GM10266 (cell line): ENCODE measurements around the gene ZNF428.

Experiments
- DNase-seq: peaks from one replicate; pipeline ENCODE4 v3.0.0; 2012; ENCODE audit errors: extremely low spot score
- TF ChIP-seq, protein P1 (sequence below): IDR thresholded peaks from 2 replicates; pipeline ENCODE4 v1.5.1; 2012; ENCODE audit warnings: mild to moderate bottlenecking, low read depth; ENCODE audit not compliant: control insufficient read depth, insufficient read depth; ENCODE audit errors: missing control alignments

ZNF428 gene

GRCh38 chr19:43586346-43586745 lies 33.1 kb downstream of the ZNF428 start:
- no peak for DNase-seq
- TF ChIP-seq, protein P1, sequence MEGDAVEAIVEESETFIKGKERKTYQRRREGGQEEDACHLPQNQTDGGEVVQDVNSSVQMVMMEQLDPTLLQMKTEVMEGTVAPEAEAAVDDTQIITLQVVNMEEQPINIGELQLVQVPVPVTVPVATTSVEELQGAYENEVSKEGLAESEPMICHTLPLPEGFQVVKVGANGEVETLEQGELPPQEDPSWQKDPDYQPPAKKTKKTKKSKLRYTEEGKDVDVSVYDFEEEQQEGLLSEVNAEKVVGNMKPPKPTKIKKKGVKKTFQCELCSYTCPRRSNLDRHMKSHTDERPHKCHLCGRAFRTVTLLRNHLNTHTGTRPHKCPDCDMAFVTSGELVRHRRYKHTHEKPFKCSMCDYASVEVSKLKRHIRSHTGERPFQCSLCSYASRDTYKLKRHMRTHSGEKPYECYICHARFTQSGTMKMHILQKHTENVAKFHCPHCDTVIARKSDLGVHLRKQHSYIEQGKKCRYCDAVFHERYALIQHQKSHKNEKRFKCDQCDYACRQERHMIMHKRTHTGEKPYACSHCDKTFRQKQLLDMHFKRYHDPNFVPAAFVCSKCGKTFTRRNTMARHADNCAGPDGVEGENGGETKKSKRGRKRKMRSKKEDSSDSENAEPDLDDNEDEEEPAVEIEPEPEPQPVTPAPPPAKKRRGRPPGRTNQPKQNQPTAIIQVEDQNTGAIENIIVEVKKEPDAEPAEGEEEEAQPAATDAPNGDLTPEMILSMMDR: no peak

- TF ChIP-seq, protein P1: no peak
- DNase-seq: no peak
Measured at GRCh38 chr19:43584484-43584883, 34.9 kb downstream of the ZNF428 start.

- TF ChIP-seq, protein P1: no peak
- no peak for DNase-seq
Measured at GRCh38 chr19:43582495-43582894, 36.9 kb downstream of the ZNF428 start.

DNA sequence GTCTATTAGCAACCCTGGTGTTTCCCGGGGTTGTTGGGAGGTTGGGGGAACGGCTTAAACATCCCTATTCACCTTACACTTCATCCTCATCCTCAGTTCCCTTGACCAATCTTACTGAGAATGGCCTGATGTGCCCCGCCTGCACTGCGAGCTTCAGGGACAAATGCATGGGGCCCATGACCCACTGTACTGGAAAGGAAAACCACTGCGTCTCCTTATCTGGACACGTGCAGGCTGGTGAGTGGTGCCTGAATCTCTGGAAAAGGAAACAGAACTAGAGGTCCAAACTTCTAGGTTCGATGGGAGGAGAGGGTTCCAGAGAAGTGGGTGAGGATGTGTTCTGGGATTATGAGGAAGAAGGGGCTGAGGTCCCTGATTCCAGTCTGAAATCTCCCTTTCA lies 38.0 kb downstream of the ZNF428 start:
- no peak for DNase-seq
- TF ChIP-seq, protein P1: no peak

DNA sequence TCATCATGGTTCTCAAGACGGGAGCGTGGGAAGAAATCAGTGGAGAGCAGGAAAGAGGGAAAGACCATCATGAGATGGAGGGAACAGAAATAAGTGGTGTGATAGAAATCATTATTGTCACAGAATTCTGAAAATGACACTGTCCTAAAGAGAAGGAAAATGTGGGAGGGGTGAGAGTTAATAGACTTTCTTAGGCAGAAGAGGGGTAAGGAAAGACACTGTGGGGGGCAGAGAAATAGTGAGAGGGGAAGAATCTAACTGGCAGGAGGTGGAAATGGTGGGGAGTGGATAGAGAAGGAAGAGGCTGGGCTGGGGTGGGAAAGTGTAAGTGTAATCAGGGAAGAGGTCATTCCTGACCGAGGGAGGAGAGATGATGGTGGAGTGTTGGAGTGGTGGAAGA lies 40.6 kb downstream of the ZNF428 start:
- TF ChIP-seq, protein P1: no peak
- DNase-seq: no peak

GRCh38 chr19:43575955-43576878 lies 43.2 kb downstream of the ZNF428 start:
- TF ChIP-seq, protein P1: no peak
- DNase-seq: no peak
